Measurements from ENCODE around the gene TAF9B.

The TAF9B gene

GRCh38 chrX:78124307-78124706, 15.1 kb downstream of the TAF9B start:
- no peaks in the 10 kb centered on the region for H4K20me1 ChIP-seq (ENCODE audit: control insufficient read depth, insufficient read depth, low read depth, low read length)
- peak; percentile 14 for TF ChIP-seq CTCF (IDR thresholded peaks at IDR 0.05; ENCODE audit: low read depth, low read length, poor library complexity, severe bottlenecking)
- TF ChIP-seq EZH2phosphoT487 (IDR thresholded peaks at IDR 0.05; ENCODE audit: borderline replicate concordance, low read length) = no peak
- H3K79me2 ChIP-seq (ENCODE audit: control insufficient read depth, low read length) = peaks cover 19% of the 10 kb centered on the region
- no peaks in the 10 kb centered on the region for H3K27me3 ChIP-seq (ENCODE audit: control insufficient read depth, low read length)
- H3K9me3 ChIP-seq (ENCODE audit: control insufficient read depth, insufficient read depth, low read length) = no peaks in the 10 kb centered on the region
- H3K4me1 ChIP-seq (ENCODE audit: control insufficient read depth, low read length) = no peaks in the 10 kb centered on the region
- H3K9me2 ChIP-seq (replicated peaks; ENCODE audit: control insufficient read depth, low read length) = no peaks in the 10 kb centered on the region
- H3K27ac ChIP-seq (ENCODE audit: low read depth, low read length) = no peak overlapping the region
- no peaks in the 10 kb centered on the region for H3F3A ChIP-seq (ENCODE audit: control insufficient read depth, insufficient read depth)
- peaks cover 92% of the 10 kb centered on the region for H3K36me3 ChIP-seq (ENCODE audit: control insufficient read depth, low read length)
- H3K4me3 ChIP-seq (ENCODE audit: low read length) = no peak overlapping the region
- H3K4me2 ChIP-seq (ENCODE audit: low read length) = no peak overlapping the region

GRCh38 chrX:78123190-78123589, 16.3 kb downstream of the TAF9B start:
- Histone ChIP-seq H3F3A (ENCODE audit: control insufficient read depth, insufficient read depth) (no peaks in the 10 kb centered on the region), H3K4me1 (ENCODE audit: control insufficient read depth, low read length) (no peaks in the 10 kb centered on the region), H4K20me1 (ENCODE audit: control insufficient read depth, insufficient read depth, low read depth, low read length) (no peaks in the 10 kb centered on the region), H3K27me3 (ENCODE audit: control insufficient read depth, low read length) (no peaks in the 10 kb centered on the region), H3K9me2 (replicated peaks; ENCODE audit: control insufficient read depth, low read length) (no peaks in the 10 kb centered on the region), H3K9me3 (ENCODE audit: control insufficient read depth, insufficient read depth, low read length) (no peaks in the 10 kb centered on the region), H3K4me2 (ENCODE audit: low read length) (no peak overlapping the region), H3K36me3 (ENCODE audit: control insufficient read depth, low read length) (peaks cover 94% of the 10 kb centered on the region), H3K79me2 (ENCODE audit: control insufficient read depth, low read length) (peaks cover 25% of the 10 kb centered on the region), H3K27ac (ENCODE audit: low read depth, low read length) (no peak overlapping the region), H3K4me3 (ENCODE audit: low read length) (no peak overlapping the region)
- TF ChIP-seq EZH2phosphoT487 (IDR thresholded peaks at IDR 0.05; ENCODE audit: borderline replicate concordance, low read length) (no peak), CTCF (IDR thresholded peaks at IDR 0.05; ENCODE audit: low read depth, low read length, poor library complexity, severe bottlenecking) (no peak)

- Histone ChIP-seq H3K9me2 (replicated peaks; ENCODE audit: control insufficient read depth, low read length) (no peaks in the 10 kb centered on the region), H3K36me3 (ENCODE audit: control insufficient read depth, low read length) (peaks cover 94% of the 10 kb centered on the region), H3K4me2 (ENCODE audit: low read length) (no peak overlapping the region), H3K27ac (ENCODE audit: low read depth, low read length) (no peak overlapping the region), H3K4me3 (ENCODE audit: low read length) (no peak overlapping the region), H3F3A (ENCODE audit: control insufficient read depth, insufficient read depth) (no peaks in the 10 kb centered on the region), H3K27me3 (ENCODE audit: control insufficient read depth, low read length) (no peaks in the 10 kb centered on the region), H4K20me1 (ENCODE audit: control insufficient read depth, insufficient read depth, low read depth, low read length) (no peaks in the 10 kb centered on the region), H3K4me1 (ENCODE audit: control insufficient read depth, low read length) (no peaks in the 10 kb centered on the region), H3K9me3 (ENCODE audit: control insufficient read depth, insufficient read depth, low read length) (no peaks in the 10 kb centered on the region), H3K79me2 (ENCODE audit: control insufficient read depth, low read length) (peaks cover 55% of the 10 kb centered on the region)
- TF ChIP-seq EZH2phosphoT487 (IDR thresholded peaks at IDR 0.05; ENCODE audit: borderline replicate concordance, low read length) (no peak), CTCF (IDR thresholded peaks at IDR 0.05; ENCODE audit: low read depth, low read length, poor library complexity, severe bottlenecking) (peak; percentile 11)
Measured at GRCh38 chrX:78119521-78120227, 19.8 kb downstream of the TAF9B start.
